HL-60/S4 treated with phorbol 12-myristate 13-acetate at 8.2 ng/mL for 4 days and 3 days (cell line): Measurements from ENCODE around the gene ZSWIM5.
"Not testable (repeated sequence)": the region's sequence is repeated elsewhere in the genome, so short reads cannot be mapped to it uniquely, and the experiment has no call there.

Experiments used
- in situ Hi-C: fragments of 300-500 bp; cut with MboI; formaldehyde crosslinking; loops from 2 replicates; pipeline ENCODE4 v1.15.0; 2022; ENCODE audit warnings: low sequenced_read_pairs

ZSWIM5 gene

GRCh38 chr1:45205011-45205909 is 1.1 kb downstream of the ZSWIM5 start:
- in situ Hi-C loops, result no loop called here

GRCh38 chr1:45200906-45201500 is 5.4 kb downstream of the ZSWIM5 start:
- in situ Hi-C loops, result no loop called here

- in situ Hi-C loops, result no loop called here
These were observed 6.0 kb downstream of the ZSWIM5 start for GRCh38 chr1:45200435-45200834.

GRCh38 chr1:45198185-45198584 is 8.2 kb downstream of the ZSWIM5 start:
- in situ Hi-C loops, result no loop called here

GRCh38 chr1:45196863-45197262 is 9.5 kb downstream of the ZSWIM5 start:
- in situ Hi-C loops, result no loop called here

GRCh38 chr1:45191418-45191783 is 15.0 kb downstream of the ZSWIM5 start:
- in situ Hi-C loops, result no loop called here

GRCh38 chr1:45187725-45188124 is 18.7 kb downstream of the ZSWIM5 start:
- in situ Hi-C loops, result no loop called here

GRCh38 chr1:45179918-45180519 is 26.4 kb downstream of the ZSWIM5 start:
- in situ Hi-C loops, result not testable (repeated sequence)

- in situ Hi-C loops, result no loop called here
These were observed 29.0 kb downstream of the ZSWIM5 start for GRCh38 chr1:45177452-45177851.

GRCh38 chr1:45172764-45173163 is 33.6 kb downstream of the ZSWIM5 start:
- in situ Hi-C loops, result no loop called here

GRCh38 chr1:45172005-45172404 is 34.4 kb downstream of the ZSWIM5 start:
- in situ Hi-C loops, result no loop called here

- in situ Hi-C loops, result no loop called here
These were observed 34.8 kb downstream of the ZSWIM5 start for GRCh38 chr1:45171575-45171974.

GRCh38 chr1:45170151-45170742 is 36.2 kb downstream of the ZSWIM5 start:
- in situ Hi-C loops, result no loop called here

GRCh38 chr1:45167947-45168346 is 38.5 kb downstream of the ZSWIM5 start:
- in situ Hi-C loops, result not testable (repeated sequence)

- in situ Hi-C loops, result not testable (repeated sequence)
These were observed 42.1 kb downstream of the ZSWIM5 start for GRCh38 chr1:45164307-45164706.

- in situ Hi-C loops, result not testable (repeated sequence)
These were observed 43.3 kb downstream of the ZSWIM5 start for GRCh38 chr1:45163111-45163510.

- in situ Hi-C loops, result not testable (repeated sequence)
These were observed 44.1 kb downstream of the ZSWIM5 start for GRCh38 chr1:45162041-45163035.

GRCh38 chr1:45155957-45156356 is 50.4 kb downstream of the ZSWIM5 start:
- in situ Hi-C loops, result no loop called here

- in situ Hi-C loops, result no loop called here
These were observed 51.0 kb downstream of the ZSWIM5 start for GRCh38 chr1:45155423-45155822.

- in situ Hi-C loops, result no loop called here
These were observed 54.3 kb downstream of the ZSWIM5 start for GRCh38 chr1:45152126-45152525.
